SK-N-SH (cell line): ENCODE measurements around the gene MT1E.

Experiments used
- CTCF ChIP-seq: fragments of 200-600 bp; sonication (generic); IDR thresholded peaks from 2 replicates; pipeline ENCODE4 v1.6.1; 2017; ENCODE audit warnings: antibody characterized with exemption, mild to moderate bottlenecking, moderate library complexity
- ELF1 ChIP-seq: IDR thresholded peaks from 2 replicates; pipeline ENCODE4 v1.4.0; 2012
- EP300 ChIP-seq, 2 experiments: IDR thresholded peaks; 2 replicates each; pipeline versions ENCODE4 v1.4.0 to v1.6.1; 2012; ENCODE audit warnings: borderline replicate concordance in 1 of 2, low read depth in 1 of 2, low read length in 1 of 2
- EZH2phosphoT487 ChIP-seq: fragments of 200-600 bp; sonication (generic); IDR thresholded peaks from 2 replicates; pipeline ENCODE4 v1.6.1; 2017; ENCODE audit warnings: low read depth, mixed run types, mild to moderate bottlenecking, antibody characterized with exemption, moderate library complexity, borderline replicate concordance
- FOSL2 ChIP-seq: IDR thresholded peaks from 2 replicates; pipeline ENCODE4 v1.4.0; 2012; ENCODE audit warnings: low read depth, mild to moderate bottlenecking, moderate library complexity, borderline replicate concordance
- GATA2 ChIP-seq: sonication (generic); formaldehyde crosslinking; IDR thresholded peaks from 2 replicates; pipeline ENCODE4 v1.5.0; 2020; ENCODE audit warnings: mild to moderate bottlenecking, missing genetic modification reagents
- MAX ChIP-seq: IDR thresholded peaks from 2 replicates; pipeline ENCODE4 v1.4.0; 2012; ENCODE audit warnings: low read depth
- PBX3 ChIP-seq: IDR thresholded peaks from 2 replicates; pipeline ENCODE4; 2012
- POLR2AphosphoS5 ChIP-seq: IDR thresholded peaks from 2 replicates; pipeline ENCODE4 v1.6.1; 2012; ENCODE audit warnings: low read depth, low read length
- RAD21 ChIP-seq: IDR thresholded peaks from 2 replicates; pipeline ENCODE4 v1.6.1; 2012; ENCODE audit warnings: mild to moderate bottlenecking, low read length
- TAF1 ChIP-seq: IDR thresholded peaks from 2 replicates; pipeline ENCODE4 v1.6.1; 2012; ENCODE audit warnings: low read depth, mild to moderate bottlenecking, low read length, moderate library complexity, borderline replicate concordance
- TEAD4 ChIP-seq: IDR thresholded peaks from 2 replicates; pipeline ENCODE4 v1.4.0; 2012; ENCODE audit warnings: mild to moderate bottlenecking, borderline replicate concordance; ENCODE audit not compliant: insufficient read depth
- USF2 ChIP-seq: fragments of 150-350 bp; IDR thresholded peaks from 2 replicates; pipeline ENCODE4 v1.6.1; 2017; ENCODE audit warnings: antibody characterized with exemption, low read length, low read depth, borderline replicate concordance
- ZBTB33 ChIP-seq: IDR thresholded peaks from 2 replicates; pipeline ENCODE4 v1.4.0; 2012; ENCODE audit warnings: low read depth, borderline replicate concordance

- no peak for TF ChIP-seq CTCF
- no peak for TF ChIP-seq MAX
- TF ChIP-seq RAD21, result no peak
- no peak for TF ChIP-seq EZH2phosphoT487
- no peak for TF ChIP-seq TAF1
- no peak for TF ChIP-seq GATA2 (CRISPR knock-in tag)
- no peak for TF ChIP-seq EP300 (IDR thresholded peaks at IDR 0.05; ENCODE audit: borderline replicate concordance in 1 of 2, low read depth in 1 of 2, low read length in 1 of 2)
- no peak for TF ChIP-seq POLR2AphosphoS5
- no peak for TF ChIP-seq FOSL2
- no peak for TF ChIP-seq USF2
- no peak for TF ChIP-seq PBX3
- TF ChIP-seq ELF1, result no peak
- no peak for TF ChIP-seq ZBTB33
- no peak for TF ChIP-seq TEAD4
Observed at GRCh38 chr16:56664506-56664905, 38.9 kb downstream of the MT1E start.
